NOMO-1 treated with dmso at 0.1 percent for 144 hours (cell line): ENCODE results near the gene FAT1.

Experiments
- DNase-seq: peaks from one replicate; lab custom pipeline; 2025; ENCODE audit not compliant: unreplicated experiment; lab: John Stamatoyannopoulos, UW

The FAT1 gene

GRCh38 chr4:186752325-186752724, 28.7 kb upstream of the FAT1 start:
- no peak for DNase-seq

- no peak for DNase-seq
Measured at GRCh38 chr4:186749611-186750281, 26.1 kb upstream of the FAT1 start.

- no peak for DNase-seq
Measured at GRCh38 chr4:186746581-186746980, 22.9 kb upstream of the FAT1 start.

- no peak for DNase-seq
Measured at GRCh38 chr4:186743261-186743660, 19.6 kb upstream of the FAT1 start.

- DNase-seq = no peak
Measured at GRCh38 chr4:186740822-186741221, 17.2 kb upstream of the FAT1 start.

GRCh38 chr4:186739802-186740434, 16.3 kb upstream of the FAT1 start:
- DNase-seq = no peak

GRCh38 chr4:186739317-186739716, 15.7 kb upstream of the FAT1 start:
- DNase-seq = no peak

- DNase-seq = no peak
Measured at GRCh38 chr4:186738421-186738820, 14.8 kb upstream of the FAT1 start.

GRCh38 chr4:186737427-186737826, 13.8 kb upstream of the FAT1 start:
- no peak for DNase-seq

- no peak for DNase-seq
Measured at GRCh38 chr4:186736466-186736865, 12.8 kb upstream of the FAT1 start.

- DNase-seq = no peak
Measured at GRCh38 chr4:186734251-186734650, 10.6 kb upstream of the FAT1 start.

- no peak for DNase-seq
Measured at GRCh38 chr4:186733778-186734177, 10.1 kb upstream of the FAT1 start.

- DNase-seq = no peak
Measured at GRCh38 chr4:186730621-186731020, 7.0 kb upstream of the FAT1 start.

- DNase-seq = no peak
Measured at GRCh38 chr4:186729856-186730255, 6.2 kb upstream of the FAT1 start.

- no peak for DNase-seq
Measured at GRCh38 chr4:186728631-186729271, 5.1 kb upstream of the FAT1 start.

- DNase-seq = no peak
Measured at GRCh38 chr4:186727977-186728519, 4.4 kb upstream of the FAT1 start.

GRCh38 chr4:186727169-186727976, 3.7 kb upstream of the FAT1 start:
- no peak for DNase-seq

GRCh38 chr4:186726426-186727168, 2.9 kb upstream of the FAT1 start:
- DNase-seq = peak; percentile 11

GRCh38 chr4:186725469-186726425, 2.1 kb upstream of the FAT1 start:
- no peak for DNase-seq
